Measurements from ENCODE around the gene ADD1.

DNA sequence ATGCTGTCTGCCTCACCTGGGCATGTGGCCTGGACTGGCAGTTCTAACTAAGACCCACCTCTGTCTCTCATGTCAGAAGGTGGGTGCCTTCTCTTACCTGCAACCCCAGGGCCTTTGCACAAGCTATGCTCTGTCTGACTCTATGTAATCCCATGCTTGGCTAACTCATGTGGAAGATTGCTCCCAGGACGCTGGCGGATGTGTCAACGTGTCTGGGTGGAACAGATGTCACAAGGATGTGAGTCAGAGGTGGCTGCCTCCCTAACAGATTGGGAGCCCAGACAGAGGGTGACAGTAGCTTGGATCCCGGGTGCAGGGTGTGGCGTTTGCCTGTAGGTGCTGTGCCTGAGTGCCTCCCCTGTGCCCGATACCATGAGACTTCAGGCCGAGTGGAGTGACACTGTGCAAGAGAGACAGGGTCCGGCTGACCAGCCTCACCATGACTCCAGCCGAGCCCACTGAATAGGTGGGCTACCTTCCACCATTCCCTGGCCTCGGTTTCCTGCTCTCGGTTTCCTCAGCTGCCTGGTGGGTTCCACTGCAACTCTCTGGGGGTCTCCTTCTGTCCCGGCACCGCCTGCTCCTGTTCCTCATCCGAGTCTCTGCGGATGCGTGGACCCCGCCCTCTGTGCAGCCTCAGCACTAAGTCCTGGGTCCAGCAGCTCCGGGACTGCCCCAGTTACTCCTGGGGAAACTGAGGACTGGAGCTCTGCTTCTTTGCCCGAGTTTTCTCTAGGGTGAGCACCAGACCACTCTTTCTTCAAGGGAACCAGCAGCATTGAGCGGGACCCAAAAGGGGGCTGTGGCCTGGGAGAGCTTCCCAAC is 39.8 kb upstream of the ADD1 start:
- TF ChIP-seq EZH2 (IDR thresholded peaks at IDR 0.05; ENCODE audit: insufficient read depth, poor library complexity, severe bottlenecking) (no peak), EZH2phosphoT487 (IDR thresholded peaks at IDR 0.05; ENCODE audit: insufficient read depth, low read depth) (no peak)

Data from GM23248 (cell line).